Measurements from ENCODE around the gene SRSF2.
A peak's percentile ranks its signal among the peaks of the same experiment; 100 is the strongest.

The SRSF2 gene

DNA sequence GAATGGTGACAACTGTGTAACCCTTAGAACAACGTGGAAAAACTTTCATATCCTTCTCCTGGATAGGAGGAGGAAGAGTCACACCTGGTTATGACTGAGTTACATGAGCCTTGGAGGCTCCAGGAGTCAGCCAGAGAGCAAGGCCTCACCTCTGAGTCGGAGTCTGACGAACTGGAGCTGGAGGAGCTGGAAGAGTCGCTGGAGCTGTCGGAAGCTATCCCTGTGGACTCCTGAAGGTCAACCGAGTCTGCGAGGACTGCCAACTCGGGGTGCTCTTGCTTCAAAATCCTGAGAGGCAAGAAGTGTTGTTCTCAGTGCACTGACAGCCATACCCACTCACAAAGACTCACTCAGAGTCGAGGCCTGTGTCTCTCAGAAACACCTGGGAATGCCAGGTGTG is 16.9 kb downstream of the SRSF2 start:
- Histone ChIP-seq H3K4me1 (ENCODE audit: insufficient read depth, poor library complexity, severe bottlenecking) (peaks cover 18% of the 10 kb centered on the region), H3K27ac (ENCODE audit: poor library complexity, severe bottlenecking) (no peak overlapping the region), H3K36me3 (ENCODE audit: low read depth) (peaks cover 96% of the 10 kb centered on the region), H3K4me3 (ENCODE audit: severe bottlenecking) (no peak overlapping the region), H3K27me3 (ENCODE audit: insufficient read depth, poor library complexity, severe bottlenecking) (no peaks in the 10 kb centered on the region), H3K9me3 (ENCODE audit: severe bottlenecking) (no peaks in the 10 kb centered on the region)
- TF ChIP-seq, protein P1, sequence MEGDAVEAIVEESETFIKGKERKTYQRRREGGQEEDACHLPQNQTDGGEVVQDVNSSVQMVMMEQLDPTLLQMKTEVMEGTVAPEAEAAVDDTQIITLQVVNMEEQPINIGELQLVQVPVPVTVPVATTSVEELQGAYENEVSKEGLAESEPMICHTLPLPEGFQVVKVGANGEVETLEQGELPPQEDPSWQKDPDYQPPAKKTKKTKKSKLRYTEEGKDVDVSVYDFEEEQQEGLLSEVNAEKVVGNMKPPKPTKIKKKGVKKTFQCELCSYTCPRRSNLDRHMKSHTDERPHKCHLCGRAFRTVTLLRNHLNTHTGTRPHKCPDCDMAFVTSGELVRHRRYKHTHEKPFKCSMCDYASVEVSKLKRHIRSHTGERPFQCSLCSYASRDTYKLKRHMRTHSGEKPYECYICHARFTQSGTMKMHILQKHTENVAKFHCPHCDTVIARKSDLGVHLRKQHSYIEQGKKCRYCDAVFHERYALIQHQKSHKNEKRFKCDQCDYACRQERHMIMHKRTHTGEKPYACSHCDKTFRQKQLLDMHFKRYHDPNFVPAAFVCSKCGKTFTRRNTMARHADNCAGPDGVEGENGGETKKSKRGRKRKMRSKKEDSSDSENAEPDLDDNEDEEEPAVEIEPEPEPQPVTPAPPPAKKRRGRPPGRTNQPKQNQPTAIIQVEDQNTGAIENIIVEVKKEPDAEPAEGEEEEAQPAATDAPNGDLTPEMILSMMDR (IDR thresholded peaks at IDR 0.05; ENCODE audit: poor library complexity, severe bottlenecking) = no peak
- no peak for ATAC-seq (ENCODE audit: low read depth)
- DNase-seq (ENCODE audit: low spot score) = no peak

DNA sequence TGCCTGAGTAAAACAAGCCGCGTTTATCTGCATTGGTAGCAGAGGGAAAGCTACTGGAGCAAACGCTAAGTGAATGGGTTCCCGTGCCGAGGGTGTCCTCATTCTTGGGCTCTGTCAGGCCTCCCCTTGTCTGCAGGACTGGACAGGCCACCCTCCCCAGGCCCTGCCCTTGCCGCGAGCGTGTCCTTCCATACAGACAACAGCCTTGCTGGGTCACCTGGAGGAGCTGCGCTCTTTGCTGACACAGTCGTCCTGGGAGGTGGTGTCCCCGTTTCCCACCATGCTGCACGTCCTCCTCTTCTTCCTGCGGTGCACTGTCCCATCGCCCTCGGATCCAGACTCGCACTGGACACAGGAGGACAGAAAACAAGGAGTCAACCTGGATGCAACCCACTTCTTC is 18.6 kb downstream of the SRSF2 start:
- Histone ChIP-seq H3K27me3 (ENCODE audit: insufficient read depth, poor library complexity, severe bottlenecking) (no peaks in the 10 kb centered on the region), H3K9me3 (ENCODE audit: severe bottlenecking) (no peaks in the 10 kb centered on the region), H3K27ac (ENCODE audit: poor library complexity, severe bottlenecking) (no peak overlapping the region), H3K36me3 (ENCODE audit: low read depth) (peaks cover 96% of the 10 kb centered on the region), H3K4me3 (ENCODE audit: severe bottlenecking) (no peak overlapping the region), H3K4me1 (ENCODE audit: insufficient read depth, poor library complexity, severe bottlenecking) (peaks cover 12% of the 10 kb centered on the region)
- ATAC-seq (ENCODE audit: low read depth) (no peak), DNase-seq (ENCODE audit: low spot score) (no peak)
- TF ChIP-seq, protein P1 (IDR thresholded peaks at IDR 0.05; ENCODE audit: poor library complexity, severe bottlenecking) = no peak

DNA sequence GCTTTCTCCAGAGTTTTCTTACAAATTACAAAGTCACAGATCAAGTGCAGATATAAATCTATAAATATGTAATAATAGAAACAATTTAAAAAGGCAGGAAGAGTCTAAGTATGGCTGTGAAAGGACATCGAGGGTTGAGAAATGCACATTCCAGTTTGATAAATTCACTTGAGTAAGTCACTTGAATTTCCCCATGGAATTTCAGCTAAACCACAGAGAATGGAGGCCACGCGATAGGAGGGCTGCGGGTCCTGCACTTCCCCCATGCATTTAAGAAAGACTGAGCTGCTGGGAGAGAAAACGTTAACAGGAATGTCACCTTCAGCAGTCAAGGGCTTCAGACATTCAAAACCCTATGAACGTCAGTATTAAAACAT is 20.3 kb downstream of the SRSF2 start:
- no peak overlapping the region for H3K4me3 ChIP-seq (ENCODE audit: severe bottlenecking)
- H3K27ac ChIP-seq (ENCODE audit: poor library complexity, severe bottlenecking) = peak overlapping the region; percentile 80
- no peaks in the 10 kb centered on the region for H3K9me3 ChIP-seq (ENCODE audit: severe bottlenecking)
- ATAC-seq (ENCODE audit: low read depth) = no peak; the same call in 2 of the 3 replicates
- no peak for DNase-seq (ENCODE audit: low spot score)
- peaks cover 12% of the 10 kb centered on the region for H3K4me1 ChIP-seq (ENCODE audit: insufficient read depth, poor library complexity, severe bottlenecking)
- H3K36me3 ChIP-seq (ENCODE audit: low read depth) = peaks cover 89% of the 10 kb centered on the region
- TF ChIP-seq, protein P1 (IDR thresholded peaks at IDR 0.05; ENCODE audit: poor library complexity, severe bottlenecking) = no peak
- H3K27me3 ChIP-seq (ENCODE audit: insufficient read depth, poor library complexity, severe bottlenecking) = no peaks in the 10 kb centered on the region

DNA sequence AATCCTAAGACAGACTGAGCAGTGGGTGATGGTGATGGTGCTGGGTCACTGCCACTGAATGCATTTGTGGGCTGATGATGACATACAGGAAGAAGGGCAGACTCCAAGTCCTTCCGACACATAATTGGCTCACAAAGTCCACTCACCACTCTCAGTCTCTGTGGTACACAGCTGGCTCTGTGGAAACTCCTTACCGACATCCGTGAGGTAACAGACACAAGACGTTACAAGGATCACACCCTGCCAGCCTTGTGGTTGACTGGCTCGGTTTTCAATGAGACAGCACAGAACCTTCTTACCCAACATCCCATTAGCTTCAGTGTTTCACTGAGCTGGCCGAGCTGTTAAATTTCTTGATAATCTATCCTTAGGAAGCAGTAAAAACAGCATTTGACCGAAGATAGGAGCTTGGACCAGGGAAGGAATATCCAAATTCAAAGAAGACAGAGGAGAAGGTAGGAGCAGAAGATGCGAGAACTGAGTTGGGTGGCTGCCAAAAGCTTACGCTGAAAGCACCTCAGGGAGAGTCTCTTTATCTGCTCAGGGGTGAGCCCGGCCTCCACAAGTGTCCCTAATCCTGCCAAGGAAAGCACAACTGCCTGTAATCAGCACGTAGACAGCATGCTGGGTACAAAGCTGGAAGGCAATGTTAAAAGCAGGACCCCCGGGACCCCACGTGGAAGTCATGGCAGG is 20.8 kb downstream of the SRSF2 start:
- Histone ChIP-seq H3K4me3 (ENCODE audit: severe bottlenecking) (no peak overlapping the region), H3K9me3 (ENCODE audit: severe bottlenecking) (no peaks in the 10 kb centered on the region), H3K36me3 (ENCODE audit: low read depth) (peaks cover 83% of the 10 kb centered on the region), H3K27ac (ENCODE audit: poor library complexity, severe bottlenecking) (peak overlapping the region; percentile 80), H3K27me3 (ENCODE audit: insufficient read depth, poor library complexity, severe bottlenecking) (no peaks in the 10 kb centered on the region), H3K4me1 (ENCODE audit: insufficient read depth, poor library complexity, severe bottlenecking) (peaks cover 12% of the 10 kb centered on the region)
- TF ChIP-seq, protein P1 (IDR thresholded peaks at IDR 0.05; ENCODE audit: poor library complexity, severe bottlenecking) = no peak
- ATAC-seq (ENCODE audit: low read depth) (peak; percentile 78), DNase-seq (ENCODE audit: low spot score) (no peak)

DNA sequence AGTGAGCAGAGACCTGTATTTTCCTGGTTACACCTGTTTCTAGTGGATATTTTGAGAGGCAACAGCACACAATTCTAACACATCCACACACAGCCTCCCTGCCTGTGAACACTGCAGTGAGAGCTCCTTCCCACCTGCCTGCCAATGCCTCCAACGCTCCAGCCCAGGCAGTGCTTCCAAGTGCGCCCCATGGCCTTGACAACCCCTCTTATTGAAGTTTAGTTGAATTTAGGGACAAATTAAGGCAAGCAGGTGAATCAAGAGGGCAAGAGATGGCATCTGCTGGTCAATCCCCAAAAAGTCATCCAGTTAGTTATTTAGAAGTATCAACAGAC is 21.7 kb downstream of the SRSF2 start:
- H3K27me3 ChIP-seq (ENCODE audit: insufficient read depth, poor library complexity, severe bottlenecking) = no peaks in the 10 kb centered on the region
- peaks cover 12% of the 10 kb centered on the region for H3K4me1 ChIP-seq (ENCODE audit: insufficient read depth, poor library complexity, severe bottlenecking)
- peaks cover 75% of the 10 kb centered on the region for H3K36me3 ChIP-seq (ENCODE audit: low read depth)
- TF ChIP-seq, protein P1 (IDR thresholded peaks at IDR 0.05; ENCODE audit: poor library complexity, severe bottlenecking) = no peak
- peak overlapping the region; percentile 80 for H3K27ac ChIP-seq (ENCODE audit: poor library complexity, severe bottlenecking)
- no peak overlapping the region for H3K4me3 ChIP-seq (ENCODE audit: severe bottlenecking)
- ATAC-seq (ENCODE audit: low read depth) = no peak
- no peaks in the 10 kb centered on the region for H3K9me3 ChIP-seq (ENCODE audit: severe bottlenecking)
- no peak for DNase-seq (ENCODE audit: low spot score)
